Coronary artery (tissue), 2 donors: ENCODE measurements around the gene TMX2.
"Not testable (repeated sequence)": the region's sequence is repeated elsewhere in the genome, so short reads cannot be mapped to it uniquely, and the experiment has no call there.

ENCODE experiments used
- DNase-seq: peaks from one replicate; pipeline ENCODE4 v3.0.0-alpha.2; 2017; ENCODE audit warnings: low spot score
- H3K27ac ChIP-seq, 2 donors: fragments of 200-600 bp; sonication (generic); one replicate each; pipeline ENCODE4 v1.5.1; 2016 to 2019
- H3K4me3 ChIP-seq: fragments of 200-600 bp; sonication (generic); 2 replicates; pipeline ENCODE4 v1.5.1; 2016; ENCODE audit warnings: mild to moderate bottlenecking, moderate library complexity
- CTCF ChIP-seq: fragments of 200-600 bp; sonication (generic); IDR thresholded peaks from one replicate; pipeline ENCODE4 v1.5.1; 2019; ENCODE audit warnings: antibody characterized with exemption

TMX2 gene

GRCh38 chr11:57674251-57674650, 38.1 kb upstream of the TMX2 start:
- DNase-seq = no peak
- no peak overlapping the region for H3K4me3 ChIP-seq
- H3K27ac ChIP-seq = no peak overlapping the region
- TF ChIP-seq CTCF = no peak

- no peak for TF ChIP-seq CTCF
- H3K27ac ChIP-seq = no peak overlapping the region
- DNase-seq = no peak
- no peak overlapping the region for H3K4me3 ChIP-seq
These were observed 37.0 kb upstream of the TMX2 start for GRCh38 chr11:57675176-57675941.

GRCh38 chr11:57679396-57679795, 33.0 kb upstream of the TMX2 start:
- TF ChIP-seq CTCF = no peak
- Histone ChIP-seq H3K4me3 (peak overlapping the region; percentile 13), H3K27ac (peak overlapping the region in 1 of 2 donors; percentile 52)
- DNase-seq = no peak

GRCh38 chr11:57680552-57680874, 31.9 kb upstream of the TMX2 start:
- TF ChIP-seq CTCF = no peak
- H3K27ac ChIP-seq = no peak overlapping the region

GRCh38 chr11:57681168-57681567, 31.2 kb upstream of the TMX2 start:
- no peak for TF ChIP-seq CTCF
- Histone ChIP-seq H3K4me3 (no peak overlapping the region), H3K27ac (no peak overlapping the region)
- no peak for DNase-seq

More at GRCh38 chr11:57680552-57680874, 31.9 kb upstream of the TMX2 start:
- DNase-seq = no peak
- H3K4me3 ChIP-seq = no peak overlapping the region

- H3K27ac ChIP-seq, H3K4me3 ChIP-seq, DNase-seq: not testable (repeated sequence)
These were observed 21.9 kb upstream of the TMX2 start for GRCh38 chr11:57690474-57690873.

GRCh38 chr11:57698843-57699365, 13.5 kb upstream of the TMX2 start:
- no peak for DNase-seq
- Histone ChIP-seq H3K4me3 (no peak overlapping the region), H3K27ac (no peak overlapping the region)
- TF ChIP-seq CTCF = no peak
